Vagina (tissue), 2 donors: ENCODE results near the gene SLC41A2. TPM values are rescaled to one million over a fixed set of nuclear protein-coding genes. Genes with fewer than 3 reads are reported as not detected.

Source experiments
- DNase-seq, 2 donors: peaks; one replicate each; pipeline ENCODE4 v3.0.0-alpha.2; 2017; ENCODE audit errors: extremely low spot score in 2 of 2
- H3K27ac ChIP-seq: fragments of 200-600 bp; sonication (generic); one replicate; pipeline ENCODE4 v1.5.1; 2019
- H3K27me3 ChIP-seq: fragments of 200-600 bp; sonication (generic); one replicate; pipeline ENCODE4 v1.5.1; 2019
- H3K36me3 ChIP-seq, 2 donors: fragments of 200-600 bp; sonication (generic); one replicate each; pipeline ENCODE4 v1.5.1; 2017 to 2019
- H3K4me1 ChIP-seq: fragments of 200-600 bp; sonication (generic); one replicate; pipeline ENCODE4 v1.5.1; 2019
- H3K4me3 ChIP-seq, 2 donors: fragments of 200-600 bp; sonication (generic); 1 replicate in 1 of 2; 2 replicates in 1 of 2; pipeline ENCODE4 v1.5.1; 2016 to 2019
- H3K9me3 ChIP-seq: fragments of 200-600 bp; sonication (generic); one replicate; pipeline ENCODE4 v1.5.1; 2019
- CTCF ChIP-seq, 3 experiments: fragments of 450-650 bp in 2 of 3; fragments of 200-600 bp in 1 of 3; sonication (generic) in 1 of 3; IDR thresholded peaks; one replicate each; pipeline ENCODE4 v1.5.1; 2017 to 2019; ENCODE audit warnings: antibody characterized with exemption in 3 of 3, mild to moderate bottlenecking in 2 of 3, moderate library complexity in 2 of 3
- POLR2A ChIP-seq, 2 donors: fragments of 450-650 bp; IDR thresholded peaks; one replicate each; pipeline ENCODE4 v1.6.1; 2017; ENCODE audit warnings: antibody characterized with exemption in 2 of 2, mild to moderate bottlenecking in 2 of 2, moderate library complexity in 2 of 2
- POLR2AphosphoS5 ChIP-seq, 2 donors: sonication (generic); formaldehyde crosslinking; IDR thresholded peaks; one replicate each; pipeline ENCODE4 v1.9.0; 2017; ENCODE audit warnings: antibody characterized with exemption in 2 of 2, mild to moderate bottlenecking in 2 of 2, low read depth in 1 of 2; ENCODE audit not compliant: insufficient read depth in 1 of 2
- intact Hi-C: fragments of 100-400 bp; cut with DNase I; formaldehyde crosslinking; loops from one replicate; pipeline ENCODE4 v1.15.1; 2023
- total RNA-seq: library from RNA; depleted of rRNA; stranded (reverse); fragments of >200 nt; gene quantifications from one replicate; pipeline ENCODE4 v1.2.3, GENCODE V29; 2016

The SLC41A2 gene
- total RNA-seq, 1 donor from 2014 or later: 19.9 TPM

- H3K27ac ChIP-seq: no peak overlapping the region
- H3K4me1 ChIP-seq: no peaks in the 10 kb centered on the region
- no peak for TF ChIP-seq CTCF (IDR thresholded peaks at IDR 0.05)
- TF ChIP-seq POLR2AphosphoS5 (IDR thresholded peaks at IDR 0.05; ENCODE audit: insufficient read depth in 1 of 2, low read depth in 1 of 2): no peak
- no peak for TF ChIP-seq POLR2A (IDR thresholded peaks at IDR 0.05)
- intact Hi-C loops: no loop called here
- no peaks in the 10 kb centered on the region for H3K9me3 ChIP-seq
- DNase-seq: no peak
- H3K36me3 ChIP-seq: no peaks in the 10 kb centered on the region
- no peak overlapping the region for H3K4me3 ChIP-seq
- no peaks in the 10 kb centered on the region for H3K27me3 ChIP-seq
Measured at GRCh38 chr12:104933128-104933527, 25.0 kb downstream of the SLC41A2 start.

- Histone ChIP-seq H3K27me3 (no peaks in the 10 kb centered on the region), H3K36me3 (no peaks in the 10 kb centered on the region), H3K27ac (no peak overlapping the region), H3K9me3 (no peaks in the 10 kb centered on the region), H3K4me3 (no peak overlapping the region), H3K4me1 (no peaks in the 10 kb centered on the region)
- intact Hi-C loops: no loop called here
- no peak for TF ChIP-seq CTCF (IDR thresholded peaks at IDR 0.05)
- TF ChIP-seq POLR2A (IDR thresholded peaks at IDR 0.05): no peak
- no peak for TF ChIP-seq POLR2AphosphoS5 (IDR thresholded peaks at IDR 0.05; ENCODE audit: insufficient read depth in 1 of 2, low read depth in 1 of 2)
- no peak for DNase-seq
Measured at GRCh38 chr12:104930388-104931326, 27.4 kb downstream of the SLC41A2 start.

GRCh38 chr12:104929977-104930376, 28.1 kb downstream of the SLC41A2 start:
- no peak overlapping the region for H3K27ac ChIP-seq
- no peaks in the 10 kb centered on the region for H3K36me3 ChIP-seq
- DNase-seq: no peak
- intact Hi-C loops: no loop called here
- no peaks in the 10 kb centered on the region for H3K9me3 ChIP-seq
- H3K27me3 ChIP-seq: no peaks in the 10 kb centered on the region
- no peaks in the 10 kb centered on the region for H3K4me1 ChIP-seq
- no peak overlapping the region for H3K4me3 ChIP-seq
- TF ChIP-seq POLR2AphosphoS5 (IDR thresholded peaks at IDR 0.05; ENCODE audit: insufficient read depth in 1 of 2, low read depth in 1 of 2) (no peak), CTCF (IDR thresholded peaks at IDR 0.05) (no peak), POLR2A (IDR thresholded peaks at IDR 0.05) (no peak)

GRCh38 chr12:104929368-104929767, 28.7 kb downstream of the SLC41A2 start:
- DNase-seq: no peak
- Histone ChIP-seq H3K36me3 (no peaks in the 10 kb centered on the region), H3K27me3 (no peaks in the 10 kb centered on the region), H3K27ac (no peak overlapping the region), H3K9me3 (no peaks in the 10 kb centered on the region), H3K4me1 (no peaks in the 10 kb centered on the region), H3K4me3 (no peak overlapping the region)
- intact Hi-C loops: no loop called here
- TF ChIP-seq CTCF (IDR thresholded peaks at IDR 0.05) (no peak), POLR2A (IDR thresholded peaks at IDR 0.05) (no peak), POLR2AphosphoS5 (IDR thresholded peaks at IDR 0.05; ENCODE audit: insufficient read depth in 1 of 2, low read depth in 1 of 2) (no peak)
